ENCODE results near the gene POLR3H.
"Not testable (repeated sequence)": the region's sequence is repeated elsewhere in the genome, so short reads cannot be mapped to it uniquely, and the experiment has no call there.

POLR3H gene

GRCh38 chr22:41573677-41574076 lies 29.4 kb upstream of the POLR3H start:
- no peak for TF ChIP-seq ZFX (IDR thresholded peaks at IDR 0.05)
- no peak for TF ChIP-seq CTCF (conservative IDR thresholded peaks at IDR 0.05)
- H3K27ac ChIP-seq, result no peak overlapping the region

GRCh38 chr22:41572305-41572704 lies 28.0 kb upstream of the POLR3H start:
- H3K27ac ChIP-seq, result not testable (repeated sequence)

- no peak for TF ChIP-seq CTCF (conservative IDR thresholded peaks at IDR 0.05)
- no peak for TF ChIP-seq ZFX (IDR thresholded peaks at IDR 0.05)
- no peak overlapping the region for H3K27ac ChIP-seq
These were observed 27.5 kb upstream of the POLR3H start for GRCh38 chr22:41571786-41572185.

- TF ChIP-seq CTCF (conservative IDR thresholded peaks at IDR 0.05) (no peak), ZFX (IDR thresholded peaks at IDR 0.05) (no peak)
- no peak overlapping the region for H3K27ac ChIP-seq
These were observed 26.0 kb upstream of the POLR3H start for GRCh38 chr22:41570221-41570620.

GRCh38 chr22:41568811-41569210 lies 24.5 kb upstream of the POLR3H start:
- H3K27ac ChIP-seq, result no peak overlapping the region
- TF ChIP-seq CTCF (conservative IDR thresholded peaks at IDR 0.05), result no peak
- no peak for TF ChIP-seq ZFX (IDR thresholded peaks at IDR 0.05)

- no peak overlapping the region for H3K27ac ChIP-seq
- TF ChIP-seq ZFX (IDR thresholded peaks at IDR 0.05) (no peak), CTCF (conservative IDR thresholded peaks at IDR 0.05) (no peak)
These were observed 23.2 kb upstream of the POLR3H start for GRCh38 chr22:41567512-41567768.

GRCh38 chr22:41565403-41566054 lies 21.3 kb upstream of the POLR3H start:
- TF ChIP-seq ZFX (IDR thresholded peaks at IDR 0.05), result no peak
- no peak for TF ChIP-seq CTCF (conservative IDR thresholded peaks at IDR 0.05)
- no peak overlapping the region for H3K27ac ChIP-seq

- TF ChIP-seq ZFX (IDR thresholded peaks at IDR 0.05) (no peak), CTCF (conservative IDR thresholded peaks at IDR 0.05) (no peak)
- no peak overlapping the region for H3K27ac ChIP-seq
These were observed 20.3 kb upstream of the POLR3H start for GRCh38 chr22:41564563-41564962.

All from C4-2B (cell line).